Kidney epithelial cell (primary cell): Measurements from ENCODE around the gene SLC16A3. TPM values are rescaled to one million over a fixed set of nuclear protein-coding genes. Genes with fewer than 3 reads are reported as not detected.

Experiments used
- DNase-seq: peaks from one replicate; pipeline ENCODE4 v3.0.0-alpha.2; 2010; ENCODE audit warnings: low read depth
- H3K27me3 ChIP-seq: 2 replicates; pipeline ENCODE4 v1.6.0; 2011; ENCODE audit warnings: low read length; ENCODE audit not compliant: control insufficient read depth, insufficient read depth
- H3K36me3 ChIP-seq: 2 replicates; pipeline ENCODE4 v1.5.1; 2011; ENCODE audit warnings: low read length; ENCODE audit not compliant: control insufficient read depth, insufficient read depth
- H3K4me3 ChIP-seq: 2 replicates; pipeline ENCODE4 v1.5.1; 2011; ENCODE audit warnings: low read depth, mild to moderate bottlenecking, control low read depth, low read length
- total RNA-seq: library from RNA; depleted of rRNA; stranded (reverse); fragments of >200 nt; gene quantifications from 2 replicates; pipeline ENCODE4 v1.2.3, GENCODE V29; 2015
- TF ChIP-seq, protein P1 (sequence below): IDR thresholded peaks from 2 replicates; pipeline ENCODE4 v1.5.1; 2011; ENCODE audit warnings: mild to moderate bottlenecking, moderate library complexity, low read length, control low read depth, inconsistent platforms; ENCODE audit not compliant: insufficient read depth, poor library complexity, severe bottlenecking

The SLC16A3 gene
- total RNA-seq, 1 donor from 2014 or later: 83.4 TPM

DNA sequence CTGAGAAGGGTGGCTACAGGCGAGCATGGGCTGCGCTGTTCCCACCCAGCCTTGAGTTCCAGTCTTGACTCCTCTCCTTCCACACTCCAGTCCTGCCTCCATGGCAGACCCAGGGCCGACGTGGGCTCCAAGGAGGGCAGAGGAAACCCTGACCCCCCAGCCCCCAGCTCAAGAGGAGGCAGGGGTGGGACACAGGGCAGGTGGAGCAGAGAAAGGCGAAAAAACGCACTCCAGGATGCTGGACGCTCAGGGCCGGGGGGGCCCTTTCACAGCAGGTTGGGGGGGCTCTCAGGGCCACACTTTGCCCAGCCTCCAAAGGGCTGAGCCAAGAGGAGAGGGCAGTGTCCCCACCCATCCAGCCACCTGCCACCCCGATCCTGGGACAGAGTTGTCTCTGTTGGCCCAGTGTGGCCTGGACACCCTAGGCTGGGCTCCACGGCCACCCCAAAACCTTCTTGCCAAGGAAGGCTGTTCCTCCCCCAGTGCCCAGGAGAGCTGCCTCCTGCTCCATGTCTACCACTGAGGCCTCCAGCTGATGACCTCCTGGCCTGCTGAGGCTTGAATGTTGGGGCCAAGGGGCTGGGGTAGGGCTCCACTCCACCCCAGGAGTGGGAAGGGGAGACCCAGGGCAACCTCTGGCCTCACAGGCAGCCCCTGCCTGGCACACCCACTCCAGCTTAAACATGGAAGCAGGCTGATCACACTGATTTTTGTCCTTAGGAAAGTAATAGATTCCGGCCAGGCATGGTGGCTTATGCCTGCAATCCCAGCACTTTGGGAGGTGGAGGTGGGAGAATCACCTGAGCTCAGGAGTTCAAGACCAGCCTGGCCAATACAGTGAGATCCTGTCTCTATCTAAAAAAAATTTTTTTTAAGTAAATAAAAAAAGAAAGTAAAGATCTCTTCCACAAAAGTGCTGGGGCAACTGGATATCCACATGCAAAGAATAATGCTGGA lies 8.8 kb upstream of the SLC16A3 start:
- Histone ChIP-seq H3K36me3 (no peaks in the 10 kb centered on the region), H3K27me3 (no peaks in the 10 kb centered on the region)
- TF ChIP-seq, protein P1, sequence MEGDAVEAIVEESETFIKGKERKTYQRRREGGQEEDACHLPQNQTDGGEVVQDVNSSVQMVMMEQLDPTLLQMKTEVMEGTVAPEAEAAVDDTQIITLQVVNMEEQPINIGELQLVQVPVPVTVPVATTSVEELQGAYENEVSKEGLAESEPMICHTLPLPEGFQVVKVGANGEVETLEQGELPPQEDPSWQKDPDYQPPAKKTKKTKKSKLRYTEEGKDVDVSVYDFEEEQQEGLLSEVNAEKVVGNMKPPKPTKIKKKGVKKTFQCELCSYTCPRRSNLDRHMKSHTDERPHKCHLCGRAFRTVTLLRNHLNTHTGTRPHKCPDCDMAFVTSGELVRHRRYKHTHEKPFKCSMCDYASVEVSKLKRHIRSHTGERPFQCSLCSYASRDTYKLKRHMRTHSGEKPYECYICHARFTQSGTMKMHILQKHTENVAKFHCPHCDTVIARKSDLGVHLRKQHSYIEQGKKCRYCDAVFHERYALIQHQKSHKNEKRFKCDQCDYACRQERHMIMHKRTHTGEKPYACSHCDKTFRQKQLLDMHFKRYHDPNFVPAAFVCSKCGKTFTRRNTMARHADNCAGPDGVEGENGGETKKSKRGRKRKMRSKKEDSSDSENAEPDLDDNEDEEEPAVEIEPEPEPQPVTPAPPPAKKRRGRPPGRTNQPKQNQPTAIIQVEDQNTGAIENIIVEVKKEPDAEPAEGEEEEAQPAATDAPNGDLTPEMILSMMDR: no peak

DNA sequence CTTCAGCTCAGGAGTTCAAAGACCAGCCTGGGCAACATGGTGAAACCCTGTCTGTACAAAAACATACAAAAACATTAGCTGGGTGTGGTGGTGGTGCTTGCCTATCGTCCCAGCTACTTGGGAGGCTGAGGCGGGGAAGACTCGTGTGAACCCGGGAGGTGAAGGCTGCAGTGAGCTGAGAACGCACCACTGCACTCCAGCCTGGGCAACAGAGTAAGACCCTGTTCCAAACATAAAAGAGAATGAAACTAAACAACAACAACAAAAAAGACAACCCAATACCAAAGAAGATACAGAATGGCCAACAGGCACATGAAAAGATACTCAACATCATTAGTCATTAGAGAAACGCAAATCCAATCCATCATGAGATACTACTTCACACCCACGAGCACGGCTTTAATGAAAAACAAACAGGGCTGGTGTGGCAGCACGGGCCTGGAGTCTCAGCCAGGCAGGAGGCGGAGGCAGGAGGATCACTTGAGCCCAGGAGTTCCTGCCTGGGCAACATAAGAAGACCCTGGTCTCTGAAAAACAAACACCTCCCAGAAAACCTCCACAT lies 7.4 kb upstream of the SLC16A3 start:
- DNase-seq: no peak
- Histone ChIP-seq H3K4me3 (no peak overlapping the region), H3K36me3 (no peaks in the 10 kb centered on the region), H3K27me3 (no peaks in the 10 kb centered on the region)
- TF ChIP-seq, protein P1: no peak

More for the DNA sequence above, 8.8 kb upstream of the SLC16A3 start:
- no peak overlapping the region for H3K4me3 ChIP-seq
- no peak for DNase-seq

DNA sequence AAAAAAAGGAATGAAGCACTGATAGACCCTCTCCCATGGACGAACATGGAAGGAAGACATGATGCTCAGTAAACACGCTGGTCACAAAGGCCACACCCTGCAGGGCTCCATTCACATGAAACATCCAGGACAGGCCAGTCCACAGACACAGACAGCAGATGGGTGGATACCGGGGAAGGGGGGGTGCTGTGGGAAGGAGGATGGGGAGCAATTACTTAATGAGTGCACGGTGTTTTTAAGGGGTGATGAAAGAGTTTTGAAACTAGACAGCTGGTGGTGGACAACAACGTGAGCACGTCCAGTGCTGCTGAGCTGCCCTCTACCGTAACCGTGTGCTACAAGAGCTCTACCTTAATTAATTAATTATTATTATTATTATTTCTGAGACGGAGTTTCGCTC lies 6.0 kb upstream of the SLC16A3 start:
- DNase-seq: no peak
- Histone ChIP-seq H3K36me3 (no peaks in the 10 kb centered on the region), H3K27me3 (no peaks in the 10 kb centered on the region), H3K4me3 (no peak overlapping the region)
- TF ChIP-seq, protein P1: no peak

DNA sequence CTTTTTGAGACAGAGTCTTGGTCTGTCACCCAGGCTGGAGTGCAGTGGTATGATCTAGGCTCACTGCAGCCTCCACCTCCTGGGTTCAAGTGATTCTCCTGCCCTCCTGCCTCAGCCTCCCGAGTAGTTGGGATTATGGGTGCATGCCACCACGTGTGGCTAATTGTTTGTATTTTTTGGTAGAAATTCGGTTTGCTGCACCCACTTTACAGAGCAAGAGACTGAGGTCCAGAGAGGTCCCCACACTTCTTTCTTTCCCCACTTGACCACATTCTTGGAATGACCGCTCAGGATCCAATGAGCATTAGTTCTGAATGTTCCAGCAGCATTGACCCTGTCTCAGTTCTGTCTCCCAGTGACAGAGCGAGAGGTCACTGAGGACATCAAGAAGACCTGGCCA lies 5.3 kb upstream of the SLC16A3 start:
- DNase-seq: no peak
- TF ChIP-seq, protein P1: no peak

DNA sequence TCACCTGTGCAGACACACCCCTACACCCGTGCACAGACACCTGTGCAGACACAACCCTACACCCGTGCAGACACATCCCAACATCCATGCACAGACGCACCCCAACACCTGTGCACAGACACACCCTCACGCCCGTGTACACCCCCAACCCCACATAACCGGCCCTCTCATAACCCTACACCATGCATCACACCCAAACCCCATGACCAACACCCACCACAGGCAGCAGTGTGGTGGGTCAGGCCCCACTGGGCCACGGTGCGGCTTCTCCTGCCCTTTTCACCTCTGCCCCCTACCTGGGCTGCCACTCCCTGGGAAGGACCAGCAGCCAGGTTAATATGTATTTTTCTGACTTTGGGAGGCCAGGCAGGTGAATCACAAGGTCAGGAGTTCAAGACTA lies 4.2 kb upstream of the SLC16A3 start:
- Histone ChIP-seq H3K36me3 (no peaks in the 10 kb centered on the region), H3K27me3 (no peaks in the 10 kb centered on the region), H3K4me3 (no peak overlapping the region)
- TF ChIP-seq, protein P1: no peak
- no peak for DNase-seq

More for the DNA sequence above, 5.3 kb upstream of the SLC16A3 start:
- no peaks in the 10 kb centered on the region for H3K36me3 ChIP-seq
- no peak overlapping the region for H3K4me3 ChIP-seq
- no peaks in the 10 kb centered on the region for H3K27me3 ChIP-seq
